HG03520 (cell line): ENCODE measurements around the gene PCSK7.

Experiments used
- ATAC-seq: cut with Tn5 transposase; IDR thresholded peaks from one replicate; pipeline ENCODE4 v1.9.1; 2021; ENCODE audit warnings: mild to moderate bottlenecking, moderate library complexity; ENCODE audit not compliant: unreplicated experiment

The PCSK7 gene

DNA sequence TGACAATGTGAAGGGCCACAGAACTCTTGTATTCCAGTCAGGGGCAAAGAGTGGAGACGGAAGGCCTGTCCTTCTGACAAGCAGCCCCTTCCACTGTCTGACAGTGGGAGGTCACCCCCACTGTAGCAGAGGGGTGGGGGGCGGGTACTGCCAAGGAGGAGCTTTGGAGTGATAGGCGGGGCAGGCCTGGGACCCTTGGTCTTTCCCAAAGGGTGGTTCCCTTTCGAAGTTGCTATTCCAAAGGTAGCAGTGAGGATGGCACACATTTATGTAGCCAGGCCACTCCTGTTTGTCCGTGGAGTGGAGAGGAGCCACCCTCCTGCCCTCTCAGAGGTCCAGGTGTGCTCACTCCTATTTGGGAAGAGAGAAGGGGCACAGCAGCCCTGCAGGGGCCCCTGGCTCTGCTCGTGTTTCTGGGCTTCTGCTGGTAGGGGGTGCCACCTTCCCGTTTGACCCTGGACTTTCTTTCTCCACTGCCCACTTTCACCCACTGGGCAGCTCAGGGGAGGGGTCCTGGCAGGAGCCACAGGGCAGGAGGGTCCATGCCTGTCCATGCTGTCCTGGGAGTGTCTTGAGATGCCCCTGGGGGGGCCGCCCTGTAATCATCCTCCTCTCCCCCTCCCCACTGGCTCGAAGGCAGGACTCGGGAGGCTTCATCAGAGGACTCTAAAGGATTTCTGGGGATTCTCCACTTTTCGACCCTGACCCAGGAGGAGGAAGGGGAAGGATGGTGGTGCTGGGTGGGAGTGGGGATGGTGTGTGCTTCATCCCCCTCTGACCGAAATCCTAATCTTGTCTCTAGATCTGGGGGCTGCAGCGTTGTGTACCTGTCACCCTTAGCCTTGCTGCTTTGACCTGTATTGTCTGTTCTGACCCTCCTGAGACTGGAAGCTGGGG, 31.7 kb downstream of the PCSK7 start:
- ATAC-seq, result no peak

DNA sequence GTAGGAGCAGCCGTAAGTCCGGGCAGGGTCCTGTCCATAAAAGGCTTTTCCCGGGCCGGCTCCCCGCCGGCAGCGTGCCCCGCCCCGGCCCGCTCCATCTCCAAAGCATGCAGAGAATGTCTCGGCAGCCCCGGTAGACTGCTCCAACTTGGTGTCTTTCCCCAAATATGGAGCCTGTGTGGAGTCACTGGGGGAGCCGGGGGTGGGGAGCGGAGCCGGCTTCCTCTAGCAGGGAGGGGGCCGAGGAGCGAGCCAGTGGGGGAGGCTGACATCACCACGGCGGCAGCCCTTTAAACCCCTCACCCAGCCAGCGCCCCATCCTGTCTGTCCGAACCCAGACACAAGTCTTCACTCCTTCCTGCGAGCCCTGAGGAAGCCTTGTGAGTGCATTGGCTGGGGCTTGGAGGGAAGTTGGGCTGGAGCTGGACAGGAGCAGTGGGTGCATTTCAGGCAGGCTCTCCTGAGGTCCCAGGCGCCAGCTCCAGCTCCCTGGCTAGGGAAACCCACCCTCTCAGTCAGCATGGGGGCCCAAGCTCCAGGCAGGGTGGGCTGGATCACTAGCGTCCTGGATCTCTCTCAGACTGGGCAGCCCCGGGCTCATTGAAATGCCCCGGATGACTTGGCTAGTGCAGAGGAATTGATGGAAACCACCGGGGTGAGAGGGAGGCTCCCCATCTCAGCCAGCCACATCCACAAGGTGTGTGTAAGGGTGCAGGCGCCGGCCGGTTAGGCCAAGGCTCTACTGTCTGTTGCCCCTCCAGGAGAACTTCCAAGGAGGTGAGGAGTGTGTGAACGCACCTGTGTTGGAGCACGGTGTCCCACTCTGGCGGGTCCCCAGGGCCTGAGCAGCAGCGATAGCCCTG, 32.6 kb downstream of the PCSK7 start, which contains the start of gene TAGLN:
Gene TAGLN (plus strand): TSS at position 318 of the 863 bp plus-strand sequence. CDS start 3,644 bp downstream, outside the sequence.
- ATAC-seq, result no peak

DNA sequence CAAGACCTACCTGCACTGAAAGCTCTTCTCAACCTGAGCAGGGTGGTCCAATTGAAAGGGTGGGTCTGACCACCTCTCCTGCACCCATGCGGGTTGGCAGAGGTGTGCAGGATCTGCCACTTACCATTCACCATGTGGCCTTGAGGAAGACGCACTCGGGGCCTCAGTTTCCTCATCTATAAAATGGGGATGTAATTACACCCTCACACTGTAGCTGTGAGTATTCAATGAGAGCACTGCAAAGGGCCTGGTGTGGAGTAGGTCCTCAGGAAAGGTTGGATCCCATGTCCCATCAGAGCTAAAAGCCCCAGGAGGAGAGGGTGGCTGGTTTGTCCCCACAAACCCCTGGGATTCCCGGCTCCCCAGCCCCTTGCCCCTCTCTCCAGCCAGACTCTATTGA, 33.3 kb downstream of the PCSK7 start:
- ATAC-seq, result no peak

DNA sequence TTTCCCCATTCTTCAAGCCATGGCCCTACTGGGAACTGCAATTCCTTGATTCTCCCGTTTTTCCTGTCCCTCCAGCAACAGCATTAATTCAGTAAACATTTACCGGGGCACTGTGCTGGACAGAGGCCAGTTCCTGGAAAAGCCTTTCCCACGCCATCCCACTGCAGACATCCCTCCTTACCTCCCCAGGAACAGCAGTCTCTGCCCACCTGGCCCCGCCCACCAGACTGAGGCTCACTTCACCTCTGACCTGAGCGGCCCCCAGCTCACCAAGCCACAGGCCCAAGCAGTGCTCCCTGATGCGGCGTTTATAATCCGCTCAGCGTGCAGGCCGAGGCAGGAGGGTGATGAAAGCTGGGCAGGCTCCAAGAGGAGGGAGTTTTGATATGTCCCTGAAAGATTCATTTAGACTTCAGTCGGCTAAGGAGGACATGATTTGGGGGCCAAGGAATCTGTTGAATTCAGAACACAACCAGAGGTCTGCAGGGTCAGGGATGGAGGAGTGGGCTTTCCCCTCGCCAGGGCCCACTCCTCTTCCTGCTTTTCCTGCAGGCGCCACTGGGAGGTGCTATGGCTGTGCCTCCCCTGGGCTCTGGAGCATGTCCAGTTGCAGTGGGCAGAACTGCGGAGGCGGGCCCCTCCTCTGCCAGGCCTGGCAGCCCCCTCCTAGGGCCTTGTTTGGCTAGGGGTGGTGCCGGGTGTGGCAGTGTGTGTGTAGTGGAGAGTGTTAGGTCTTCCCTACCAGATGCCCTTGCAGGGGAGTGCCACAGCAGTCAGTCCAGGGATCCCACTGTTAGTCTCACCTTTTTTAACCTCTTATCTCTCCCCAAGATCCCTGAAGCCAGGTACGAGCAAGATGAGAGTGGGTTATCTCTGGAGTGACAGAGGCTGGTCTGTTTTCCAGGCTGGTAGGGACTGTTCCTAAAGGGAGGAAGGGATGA, 34.1 kb downstream of the PCSK7 start:
- no peak for ATAC-seq

DNA sequence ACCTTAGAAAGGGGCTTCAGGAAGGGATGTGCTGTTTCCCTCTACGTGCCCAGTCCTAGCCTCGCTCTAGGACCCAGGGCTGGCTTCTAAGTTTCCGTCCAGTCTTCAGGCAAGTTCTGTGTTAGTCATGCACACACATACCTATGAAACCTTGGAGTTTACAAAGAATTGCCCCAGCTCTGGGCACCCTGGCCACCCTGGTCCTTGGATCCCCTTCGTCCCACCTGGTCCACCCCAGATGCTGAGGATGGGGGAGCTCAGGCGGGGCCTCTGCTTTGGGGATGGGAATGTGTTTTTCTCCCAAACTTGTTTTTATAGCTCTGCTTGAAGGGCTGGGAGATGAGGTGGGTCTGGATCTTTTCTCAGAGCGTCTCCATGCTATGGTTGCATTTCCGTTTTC, 34.9 kb downstream of the PCSK7 start:
- ATAC-seq, result no peak

DNA sequence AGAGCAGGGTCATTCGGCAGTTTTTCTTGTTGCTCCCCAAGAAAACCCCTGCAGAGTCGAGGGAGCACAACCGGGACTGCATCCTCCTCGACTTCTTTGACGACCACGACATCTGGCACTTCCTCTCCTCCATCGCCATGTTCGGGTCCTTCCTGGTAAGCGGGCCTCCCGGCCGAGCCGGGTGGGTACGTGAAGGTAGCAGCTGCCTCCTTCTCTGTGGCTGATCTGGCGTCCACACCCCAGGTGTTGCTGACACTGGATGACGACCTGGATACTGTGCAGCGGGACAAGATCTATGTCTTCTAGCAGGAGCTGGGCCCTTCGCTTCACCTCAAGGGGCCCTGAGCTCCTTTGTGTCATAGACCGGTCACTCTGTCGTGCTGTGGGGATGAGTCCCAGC, 36.1 kb downstream of the PCSK7 start:
- ATAC-seq, result no peak

DNA sequence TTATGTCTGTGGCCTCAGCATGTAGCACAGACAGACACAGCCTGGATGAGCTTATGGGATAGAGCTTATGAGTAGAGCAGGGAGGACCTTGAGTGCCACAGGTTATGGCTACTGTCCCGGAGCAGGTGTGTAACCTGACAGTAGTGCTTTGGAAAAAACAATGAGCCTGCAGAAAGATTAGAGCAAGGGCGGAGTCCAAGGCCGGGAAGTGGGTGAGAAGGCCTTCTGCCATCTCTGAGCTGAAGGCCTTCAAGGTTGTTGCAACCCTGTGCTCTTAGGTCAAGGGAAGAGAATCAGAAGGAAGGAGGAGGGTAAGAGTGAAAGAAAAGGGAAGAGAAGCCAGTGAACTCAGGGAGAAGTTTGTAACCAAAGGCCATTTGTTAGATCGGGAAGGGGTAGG, 36.6 kb downstream of the PCSK7 start:
- ATAC-seq, result no peak

DNA sequence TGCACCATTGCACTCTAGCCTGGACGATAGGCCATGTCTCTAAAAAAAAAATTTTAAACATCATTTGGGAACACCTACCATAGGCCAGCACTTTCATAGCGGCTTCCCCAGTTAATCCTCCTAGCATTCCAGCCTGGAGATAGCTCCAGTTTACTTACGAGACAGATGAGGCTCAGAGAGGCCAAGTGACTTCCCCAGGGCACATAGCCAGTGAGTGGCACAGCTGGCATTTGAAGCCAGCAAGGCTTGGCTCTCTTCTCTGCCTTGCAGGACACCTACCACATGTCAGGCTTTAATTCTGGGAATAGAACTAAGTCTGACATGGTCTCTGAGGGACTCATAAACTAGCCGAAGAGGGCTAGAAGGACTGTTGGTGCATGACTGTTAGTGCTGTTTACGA, 37.6 kb downstream of the PCSK7 start:
- ATAC-seq, result no peak

DNA sequence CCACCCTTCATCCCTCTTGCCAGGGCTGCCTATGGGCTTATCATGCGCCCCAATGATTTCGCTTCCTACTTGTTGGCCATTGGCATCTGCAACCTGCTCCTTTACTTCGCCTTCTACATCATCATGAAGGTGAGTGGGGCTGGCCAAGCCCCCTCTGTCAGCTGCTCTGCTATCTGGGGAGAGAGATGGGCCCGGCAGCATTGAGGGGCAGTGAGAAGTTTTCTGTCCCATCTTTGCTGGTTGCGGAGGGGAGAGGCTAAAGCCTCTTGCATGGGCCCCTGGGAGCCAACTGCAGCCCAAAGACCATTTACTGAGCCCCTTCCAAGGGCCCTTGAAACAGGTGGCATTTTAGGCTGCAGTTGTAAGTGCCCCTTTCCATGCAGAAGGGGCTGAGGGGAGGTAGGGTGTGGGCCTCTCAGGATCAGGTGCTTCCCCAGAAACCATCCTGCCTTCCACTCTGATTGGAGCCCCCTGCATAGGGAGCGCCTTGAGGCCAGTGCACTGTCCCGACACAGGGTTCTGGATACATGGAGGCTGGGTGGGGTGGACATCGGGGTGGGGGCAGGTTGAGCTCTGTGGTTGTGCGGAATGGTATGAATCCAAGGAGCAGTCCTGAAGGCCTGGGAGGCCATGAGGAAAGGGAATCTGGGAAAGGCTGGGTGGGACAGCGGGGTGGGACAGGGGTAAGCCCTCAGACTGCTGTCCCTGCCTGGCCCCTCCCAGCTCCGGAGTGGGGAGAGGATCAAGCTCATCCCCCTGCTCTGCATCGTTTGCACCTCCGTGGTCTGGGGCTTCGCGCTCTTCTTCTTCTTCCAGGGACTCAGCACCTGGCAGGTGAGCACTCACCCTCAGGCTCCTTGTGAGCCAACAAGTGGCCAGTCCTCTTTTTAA, 38.5 kb downstream of the PCSK7 start:
- ATAC-seq, result no peak

DNA sequence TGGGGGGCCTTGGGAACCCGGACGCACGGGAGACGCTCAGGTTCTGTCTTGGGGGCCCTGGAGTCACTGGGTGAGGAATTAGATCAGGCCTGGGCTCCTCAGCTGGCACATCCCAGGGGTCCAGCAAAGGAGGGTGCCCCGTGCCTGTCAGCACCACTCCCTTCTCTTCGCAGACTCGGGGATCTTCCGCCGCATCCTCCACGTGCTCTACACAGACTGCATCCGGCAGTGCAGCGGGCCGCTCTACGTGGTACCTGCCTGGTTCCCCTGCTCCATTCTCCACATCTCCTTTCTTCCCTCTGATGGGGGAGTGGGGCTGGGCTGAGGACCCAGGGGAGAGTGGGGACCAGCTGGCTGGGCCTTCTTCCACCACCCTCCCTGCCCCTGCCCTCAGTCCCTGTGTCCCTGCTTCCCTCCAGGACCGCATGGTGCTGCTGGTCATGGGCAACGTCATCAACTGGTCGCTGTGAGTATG, 39.4 kb downstream of the PCSK7 start:
- no peak for ATAC-seq

DNA sequence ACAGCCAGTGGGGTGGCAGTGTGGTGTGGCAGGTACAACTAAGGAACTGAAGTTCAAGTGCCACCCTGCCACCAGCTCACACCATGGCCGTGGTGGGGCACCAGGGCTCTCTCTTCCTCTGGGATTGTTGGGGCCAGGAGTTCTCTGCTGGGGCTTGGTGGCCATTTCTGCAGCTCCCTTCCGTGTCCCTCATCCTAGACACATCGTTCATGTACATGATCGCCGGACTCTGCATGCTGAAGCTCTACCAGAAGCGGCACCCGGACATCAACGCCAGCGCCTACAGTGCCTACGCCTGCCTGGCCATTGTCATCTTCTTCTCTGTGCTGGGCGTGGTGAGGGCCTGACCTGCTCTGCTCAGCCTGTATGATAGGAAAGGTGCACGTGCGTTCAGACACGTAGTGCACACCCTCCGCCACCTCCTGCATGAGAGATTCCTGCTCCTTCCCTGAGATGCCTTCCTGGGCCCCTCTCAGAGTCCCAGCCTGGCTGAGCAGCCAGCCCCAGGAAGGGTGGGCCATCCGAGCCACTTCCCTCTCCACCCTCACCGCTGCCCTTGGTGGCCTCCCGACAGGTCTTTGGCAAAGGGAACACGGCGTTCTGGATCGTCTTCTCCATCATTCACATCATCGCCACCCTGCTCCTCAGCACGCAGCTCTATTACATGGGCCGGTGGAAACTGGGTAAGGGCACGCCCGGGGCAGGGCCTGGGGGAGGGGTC, 40.0 kb downstream of the PCSK7 start:
- ATAC-seq, result no peak

DNA sequence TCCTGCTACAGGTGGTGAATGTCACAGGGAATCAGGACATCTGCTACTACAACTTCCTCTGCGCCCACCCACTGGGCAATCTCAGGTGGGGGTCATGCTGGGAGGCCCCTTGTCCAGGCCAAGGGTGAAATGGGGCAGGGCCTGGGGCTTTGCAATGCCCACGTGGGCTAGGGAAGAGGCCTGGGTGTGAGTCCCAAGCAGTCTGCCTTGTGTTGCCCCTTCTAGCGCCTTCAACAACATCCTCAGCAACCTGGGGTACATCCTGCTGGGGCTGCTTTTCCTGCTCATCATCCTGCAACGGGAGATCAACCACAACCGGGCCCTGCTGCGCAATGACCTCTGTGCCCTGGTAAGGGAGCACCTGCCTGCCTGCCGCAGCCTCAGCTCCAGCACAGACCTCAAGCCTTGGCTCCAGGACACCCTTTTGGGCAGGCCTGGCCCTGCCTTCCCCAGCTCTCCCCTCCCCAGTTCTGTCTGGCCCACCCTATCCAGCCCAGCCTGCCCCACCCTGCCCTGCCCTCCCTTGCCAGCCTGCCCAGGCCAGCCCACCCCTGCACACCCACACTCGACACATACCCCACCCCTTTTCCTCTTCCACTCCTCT, 41.8 kb downstream of the PCSK7 start:
- ATAC-seq, result no peak

DNA sequence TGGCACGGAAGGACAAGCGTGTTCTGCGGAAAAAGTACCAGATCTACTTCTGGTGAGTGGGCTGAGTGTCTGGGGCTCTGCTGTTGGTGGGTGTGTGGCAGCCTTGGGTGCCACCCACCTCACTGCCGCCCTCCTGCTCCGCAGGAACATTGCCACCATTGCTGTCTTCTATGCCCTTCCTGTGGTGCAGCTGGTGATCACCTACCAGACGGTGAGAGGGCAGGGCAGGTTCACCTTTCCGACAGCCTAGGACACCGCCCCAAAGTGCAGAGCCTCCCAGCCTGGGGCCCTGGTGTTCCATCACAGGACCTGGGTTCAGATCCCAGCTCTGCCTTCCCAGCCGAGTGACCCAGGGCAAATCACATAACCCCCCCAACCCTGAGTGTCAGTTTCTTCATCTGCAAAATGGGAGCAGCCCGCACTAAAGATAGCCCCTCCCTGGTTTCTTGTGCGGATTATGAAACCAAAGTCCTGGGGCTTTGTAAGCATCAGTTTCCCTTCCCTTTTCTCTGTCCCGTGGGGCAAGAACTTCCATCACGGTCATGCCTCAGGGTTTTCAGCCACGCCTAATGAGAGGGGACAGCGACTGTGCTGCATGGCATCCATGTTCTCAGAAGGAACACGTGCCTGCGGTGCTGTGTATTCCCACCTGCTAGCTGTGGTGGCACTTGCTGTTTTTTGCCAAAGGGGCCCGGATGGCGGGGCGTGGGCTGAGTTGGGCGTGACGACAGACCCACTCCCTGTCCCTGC, 42.5 kb downstream of the PCSK7 start:
- no peak for ATAC-seq

DNA sequence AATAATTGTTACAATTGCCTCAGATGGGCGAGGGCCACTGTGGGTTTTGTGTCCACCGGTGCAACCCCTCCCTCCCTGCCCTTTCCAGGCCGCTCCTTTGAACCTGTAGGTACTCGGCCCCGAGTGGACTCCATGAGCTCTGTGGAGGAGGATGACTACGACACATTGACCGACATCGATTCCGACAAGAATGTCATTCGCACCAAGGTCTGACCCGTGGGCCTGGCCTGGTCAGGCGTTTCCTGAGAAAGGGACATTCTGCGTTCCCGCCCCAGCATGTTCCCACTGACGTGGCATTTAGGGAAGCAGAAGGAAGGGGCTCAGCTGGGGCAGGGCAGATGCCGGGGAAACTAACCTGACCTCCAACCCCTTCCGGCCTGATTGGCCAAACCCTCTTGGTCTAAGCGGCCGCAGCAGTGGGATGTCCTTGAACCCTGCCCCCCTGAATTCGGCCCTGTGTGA, 43.2 kb downstream of the PCSK7 start:
- no peak for ATAC-seq

DNA sequence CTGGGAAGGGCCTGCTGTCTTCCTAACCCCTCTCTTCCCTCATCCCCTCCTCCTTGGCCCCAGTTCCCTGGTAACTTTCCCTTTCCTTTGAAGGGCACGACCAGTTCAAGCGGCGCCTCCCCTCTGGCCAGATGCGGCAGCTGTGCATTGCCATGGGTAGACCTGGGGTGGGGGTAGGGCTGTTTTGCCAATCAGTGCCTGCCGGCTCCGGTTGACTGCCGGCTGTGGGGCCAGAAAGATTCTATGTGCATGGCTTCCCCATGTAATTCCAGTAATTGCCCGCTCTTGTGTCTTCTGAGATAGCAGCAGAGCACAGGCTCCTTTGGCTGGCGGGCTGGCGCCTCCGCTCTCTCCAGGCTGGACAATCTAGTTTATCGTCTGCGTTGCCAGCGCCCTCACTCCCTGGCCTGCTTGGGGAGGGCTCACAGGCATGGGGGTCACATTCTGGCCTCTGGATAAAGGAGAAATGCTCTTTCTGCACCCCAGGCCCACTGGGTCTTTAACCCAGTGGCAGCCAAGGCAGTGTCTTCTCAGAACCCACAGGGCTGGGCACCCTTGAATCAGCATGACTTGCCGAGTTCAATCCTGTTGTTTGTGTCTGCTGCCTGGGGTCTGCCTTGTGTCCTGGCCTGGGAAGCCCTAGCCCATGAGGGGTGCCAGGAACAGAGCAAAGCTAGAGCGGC, 43.9 kb downstream of the PCSK7 start:
- ATAC-seq, result no peak

DNA sequence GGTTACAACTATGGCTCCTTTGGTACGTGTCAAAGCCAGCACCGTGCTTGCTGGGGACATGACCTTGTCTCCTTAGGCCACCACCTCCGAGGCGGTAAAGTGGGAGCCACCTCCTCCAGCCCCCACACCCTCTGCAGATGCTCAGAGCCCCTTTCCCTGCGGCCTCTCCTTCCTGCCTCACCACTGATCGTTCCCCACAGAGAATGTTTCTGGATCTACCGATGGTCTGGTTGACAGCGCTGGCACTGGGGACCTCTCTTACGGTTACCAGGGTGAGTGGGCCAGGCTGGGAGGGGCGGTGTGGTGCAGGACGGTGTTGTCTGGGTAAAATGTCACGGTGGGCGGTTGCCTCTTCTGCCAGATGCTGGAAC, 44.5 kb downstream of the PCSK7 start:
- no peak for ATAC-seq

DNA sequence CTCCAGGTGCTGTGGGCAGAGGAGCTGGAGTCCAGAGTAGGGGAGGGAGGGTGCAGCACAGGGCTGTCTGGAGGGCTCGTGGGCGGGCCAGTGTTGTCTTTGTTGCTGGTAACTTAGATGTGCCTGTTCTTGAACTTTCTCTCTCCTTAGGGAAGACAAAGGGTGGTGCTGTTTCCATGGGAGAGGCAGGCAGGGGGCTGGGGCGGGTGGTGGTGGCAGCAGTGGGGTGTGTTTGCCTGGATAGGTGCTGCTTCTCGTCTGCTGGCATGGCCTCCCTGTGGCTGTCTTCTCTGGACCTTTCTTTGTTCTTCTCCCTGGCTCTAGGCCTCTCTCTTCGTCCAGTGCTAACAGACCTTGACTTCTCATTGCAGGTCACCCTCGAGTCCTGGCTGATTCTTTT, 44.9 kb downstream of the PCSK7 start:
- ATAC-seq, result no peak
